ENCODE data around the gene MUS81. TPM values are rescaled to one million over a fixed set of nuclear protein-coding genes. Genes with fewer than 3 reads are reported as not detected.

MUS81 gene
- total and polyA plus RNA-seq, 10 of the 15 experiments (the other 5 are each of a cell fraction or from before 2014, with no cell fraction given) = 11.8 to 76.1 (median 48.4) TPM

DNA sequence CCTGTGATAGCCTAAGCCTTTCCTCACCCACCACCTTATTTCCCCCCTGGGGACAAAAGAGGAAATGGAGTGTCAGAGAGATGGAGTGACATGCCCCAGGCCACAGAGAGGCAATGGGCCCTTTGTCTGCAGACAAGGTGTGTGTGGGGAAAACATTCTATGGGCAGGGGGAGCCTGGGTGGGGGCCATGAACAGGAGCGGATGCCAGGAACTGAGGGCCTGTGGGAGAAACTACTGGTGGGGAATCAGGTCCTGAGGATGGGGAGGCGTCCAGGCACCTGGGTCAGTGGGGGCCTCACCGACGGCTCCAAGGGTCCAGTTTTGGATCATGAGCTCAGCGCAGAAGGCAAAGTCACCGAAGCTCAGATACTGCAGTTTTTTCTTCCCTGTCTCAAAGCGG lies 25.0 kb downstream of the MUS81 start (continued):
- TF ChIP-seq PBX3 (IDR thresholded peaks at IDR 0.05; ENCODE audit: insufficient replicate concordance, low read depth, low read length) (no peak), RAD51 (IDR thresholded peaks at IDR 0.05) (no peak)

- in situ Hi-C loops (cut with MboI) = no loop called here
- Histone ChIP-seq H3K27ac (ENCODE audit: control insufficient read depth, insufficient read depth) (no peak overlapping the region), H2AFZ (ENCODE audit: control insufficient read depth, low read depth, low read length) (no peak overlapping the region), H3K36me3 (ENCODE audit: control insufficient read depth in 2 of 2, insufficient read depth in 2 of 2, low read length in 1 of 2) (peaks cover 12 to 25% of the 10 kb centered on the region in 2 experiments), H3K9me3 (replicated peaks; ENCODE audit: control insufficient read depth, insufficient read depth, low read length) (no peaks in the 10 kb centered on the region), H3K9ac (ENCODE audit: control insufficient read depth, insufficient read depth, low read length) (no peak overlapping the region), H3K4me1 (ENCODE audit: control insufficient read depth, insufficient read depth, low read length) (peaks cover 26% of the 10 kb centered on the region), H3K27me3 (replicated peaks in 1 of 2; ENCODE audit: control insufficient read depth in 2 of 2, insufficient read depth in 2 of 2, low read length in 1 of 2) (no peaks in the 10 kb centered on the region), H3K4me3 (no peak overlapping the region), H3K4me2 (ENCODE audit: control insufficient read depth, insufficient read depth) (no peak overlapping the region), H4K20me1 (ENCODE audit: control insufficient read depth, insufficient read depth) (no peaks in the 10 kb centered on the region), H3K79me2 (ENCODE audit: control insufficient read depth, insufficient read depth, low read length) (peaks cover 26% of the 10 kb centered on the region)
- TF ChIP-seq, protein P1, sequence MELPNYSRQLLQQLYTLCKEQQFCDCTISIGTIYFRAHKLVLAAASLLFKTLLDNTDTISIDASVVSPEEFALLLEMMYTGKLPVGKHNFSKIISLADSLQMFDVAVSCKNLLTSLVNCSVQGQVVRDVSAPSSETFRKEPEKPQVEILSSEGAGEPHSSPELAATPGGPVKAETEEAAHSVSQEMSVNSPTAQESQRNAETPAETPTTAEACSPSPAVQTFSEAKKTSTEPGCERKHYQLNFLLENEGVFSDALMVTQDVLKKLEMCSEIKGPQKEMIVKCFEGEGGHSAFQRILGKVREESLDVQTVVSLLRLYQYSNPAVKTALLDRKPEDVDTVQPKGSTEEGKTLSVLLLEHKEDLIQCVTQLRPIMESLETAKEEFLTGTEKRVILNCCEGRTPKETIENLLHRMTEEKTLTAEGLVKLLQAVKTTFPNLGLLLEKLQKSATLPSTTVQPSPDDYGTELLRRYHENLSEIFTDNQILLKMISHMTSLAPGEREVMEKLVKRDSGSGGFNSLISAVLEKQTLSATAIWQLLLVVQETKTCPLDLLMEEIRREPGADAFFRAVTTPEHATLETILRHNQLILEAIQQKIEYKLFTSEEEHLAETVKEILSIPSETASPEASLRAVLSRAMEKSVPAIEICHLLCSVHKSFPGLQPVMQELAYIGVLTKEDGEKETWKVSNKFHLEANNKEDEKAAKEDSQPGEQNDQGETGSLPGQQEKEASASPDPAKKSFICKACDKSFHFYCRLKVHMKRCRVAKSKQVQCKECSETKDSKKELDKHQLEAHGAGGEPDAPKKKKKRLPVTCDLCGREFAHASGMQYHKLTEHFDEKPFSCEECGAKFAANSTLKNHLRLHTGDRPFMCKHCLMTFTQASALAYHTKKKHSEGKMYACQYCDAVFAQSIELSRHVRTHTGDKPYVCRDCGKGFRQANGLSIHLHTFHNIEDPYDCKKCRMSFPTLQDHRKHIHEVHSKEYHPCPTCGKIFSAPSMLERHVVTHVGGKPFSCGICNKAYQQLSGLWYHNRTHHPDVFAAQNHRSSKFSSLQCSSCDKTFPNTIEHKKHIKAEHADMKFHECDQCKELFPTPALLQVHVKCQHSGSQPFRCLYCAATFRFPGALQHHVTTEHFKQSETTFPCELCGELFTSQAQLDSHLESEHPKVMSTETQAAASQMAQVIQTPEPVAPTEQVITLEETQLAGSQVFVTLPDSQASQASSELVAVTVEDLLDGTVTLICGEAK (IDR thresholded peaks at IDR 0.05; ENCODE audit: borderline replicate concordance) = no peak
- TF ChIP-seq CEBPB (IDR thresholded peaks at IDR 0.05; ENCODE audit: borderline replicate concordance in 1 of 2, low read depth in 2 of 2, low read length in 2 of 2) (no peak), SRF (IDR thresholded peaks at IDR 0.05; ENCODE audit: low read depth in 2 of 2, low read length in 2 of 2) (no peak), SUZ12 (IDR thresholded peaks at IDR 0.05; ENCODE audit: unreplicated experiment) (no peak), IKZF1 (conservative IDR thresholded peaks at IDR 0.05) (no peak), ZNF207 (IDR thresholded peaks at IDR 0.05; ENCODE audit: borderline replicate concordance) (no peak), YY1 (IDR thresholded peaks at IDR 0.05; ENCODE audit: low read depth, low read length) (no peak), RCOR1 (conservative IDR thresholded peaks at IDR 0.05; ENCODE audit: low read depth, low read length) (no peak), RFX5 (IDR thresholded peaks at IDR 0.05; ENCODE audit: low read depth, low read length) (no peak)
- TF ChIP-seq, protein P2, sequence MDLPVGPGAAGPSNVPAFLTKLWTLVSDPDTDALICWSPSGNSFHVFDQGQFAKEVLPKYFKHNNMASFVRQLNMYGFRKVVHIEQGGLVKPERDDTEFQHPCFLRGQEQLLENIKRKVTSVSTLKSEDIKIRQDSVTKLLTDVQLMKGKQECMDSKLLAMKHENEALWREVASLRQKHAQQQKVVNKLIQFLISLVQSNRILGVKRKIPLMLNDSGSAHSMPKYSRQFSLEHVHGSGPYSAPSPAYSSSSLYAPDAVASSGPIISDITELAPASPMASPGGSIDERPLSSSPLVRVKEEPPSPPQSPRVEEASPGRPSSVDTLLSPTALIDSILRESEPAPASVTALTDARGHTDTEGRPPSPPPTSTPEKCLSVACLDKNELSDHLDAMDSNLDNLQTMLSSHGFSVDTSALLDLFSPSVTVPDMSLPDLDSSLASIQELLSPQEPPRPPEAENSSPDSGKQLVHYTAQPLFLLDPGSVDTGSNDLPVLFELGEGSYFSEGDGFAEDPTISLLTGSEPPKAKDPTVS (IDR thresholded peaks at IDR 0.05; ENCODE audit: low read depth, low read length) = no peak
- ChIA-PET RAD21 (ENCODE audit: unreplicated experiment) (interaction anchor here (0.9 to 4.1 kb wide), 10 partner anchors 12 to 174 kb away, joined by 4 to 40 read pairs (median 8); partner anchors contain the start of genes KAT5 and MUS81), CTCF (interaction anchor here (0.7 to 11.0 kb wide), 33 partner anchors 10 to 160 kb away, joined by 3 to 167 read pairs (median 9); partner anchors contain the start of genes AP5B1, CFL1, EFEMP2 and FOSL1), POLR2A (interaction anchor here (0.7 to 4.0 kb wide), 5 partner anchors 12 to 77 kb away, joined by 3 to 33 read pairs (median 5); partner anchors contain the start of genes CFL1 and MUS81), SMC1A (ENCODE audit: uncharacterized antibody, unreplicated experiment) (interaction anchor here (0.7 to 2.7 kb wide), 11 partner anchors 8 to 174 kb away, joined by 3 to 28 read pairs (median 7); partner anchors contain the start of genes KAT5 and MUS81)
- WGBS (ENCODE audit: insufficient coverage, insufficient replicate concordance, low lambda C conversion rate, missing lambda C conversion rate) = 82% methylated on average over 11 of the region's 12 CpGs
- BruUV-seq (replicated peaks) = no TSS peak
- intact Hi-C loops (cut with micrococcal nuclease; ENCODE audit: unreplicated experiment) = no loop called here
- ATAC-seq (no peak), DNase-seq (ENCODE audit: low read depth, low spot score) (no peak), FAIRE-seq (no peak)
These were observed 25.7 kb downstream of the MUS81 start for GRCh38 chr11:65885808-65886536.
